Measurements from ENCODE around the gene METTL15.
"Not testable (repeated sequence)": the region's sequence is repeated elsewhere in the genome, so short reads cannot be mapped to it uniquely, and the experiment has no call there.

The METTL15 gene, protein sequence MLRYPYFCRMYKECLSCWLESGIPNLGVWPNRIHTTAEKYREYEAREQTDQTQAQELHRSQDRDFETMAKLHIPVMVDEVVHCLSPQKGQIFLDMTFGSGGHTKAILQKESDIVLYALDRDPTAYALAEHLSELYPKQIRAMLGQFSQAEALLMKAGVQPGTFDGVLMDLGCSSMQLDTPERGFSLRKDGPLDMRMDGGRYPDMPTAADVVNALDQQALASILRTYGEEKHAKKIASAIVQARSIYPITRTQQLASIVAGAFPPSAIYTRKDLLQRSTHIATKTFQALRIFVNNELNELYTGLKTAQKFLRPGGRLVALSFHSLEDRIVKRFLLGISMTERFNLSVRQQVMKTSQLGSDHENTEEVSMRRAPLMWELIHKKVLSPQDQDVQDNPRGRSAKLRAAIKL

DNA sequence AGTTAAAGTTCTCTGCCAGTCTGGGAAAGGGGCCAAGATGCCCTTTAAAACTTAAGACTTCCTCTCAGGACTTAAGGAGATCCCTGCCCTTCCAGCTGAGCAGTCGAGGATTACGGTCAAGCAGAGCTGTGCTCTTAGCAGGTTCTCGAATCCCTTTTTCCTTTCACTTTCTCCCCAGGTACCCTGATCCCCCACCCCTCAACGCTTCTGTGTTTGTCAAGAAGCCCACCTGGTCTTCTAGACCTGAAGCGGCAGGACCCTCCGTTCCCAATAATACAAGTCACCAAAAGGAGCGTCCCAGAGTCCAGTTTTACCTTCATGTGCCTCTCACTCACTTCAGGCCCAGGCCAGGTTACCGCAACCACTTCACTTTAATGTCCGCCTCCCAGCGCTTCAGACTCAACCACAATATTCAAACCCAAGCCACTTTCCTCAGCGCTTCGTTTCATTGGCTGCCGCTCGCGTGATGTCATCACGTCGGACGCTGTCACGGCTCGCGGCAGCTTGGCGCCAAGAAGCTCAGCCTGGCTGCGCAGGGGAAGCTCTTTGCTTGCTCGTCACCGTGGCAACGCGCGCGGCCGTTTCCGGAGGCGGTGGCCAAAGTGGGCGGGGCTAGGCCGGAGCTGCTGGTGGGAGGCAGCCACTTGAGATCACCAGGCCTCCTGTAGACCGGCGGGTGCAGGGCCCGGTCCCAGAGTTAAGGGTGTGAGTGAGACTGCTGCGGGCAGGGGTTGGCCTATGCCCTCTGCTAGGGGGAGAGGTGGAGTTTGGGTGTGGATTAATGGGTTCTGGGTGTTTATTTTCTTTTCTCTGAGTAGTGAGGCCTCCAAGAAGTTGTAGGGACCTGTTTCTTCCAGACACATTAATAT lies at the start of gene METTL15, which contains the start of gene KIF18A:
METTL15 (plus strand) TSS at position 639 of the 869 bp plus-strand sequence. CDS start 4,947 bp downstream, outside the sequence.
KIF18A (minus strand) TSS at position 407 of the 869 bp plus-strand sequence. CDS start 10,209 bp downstream, outside the sequence.
- DNase-seq: peak; percentile 99

DNA sequence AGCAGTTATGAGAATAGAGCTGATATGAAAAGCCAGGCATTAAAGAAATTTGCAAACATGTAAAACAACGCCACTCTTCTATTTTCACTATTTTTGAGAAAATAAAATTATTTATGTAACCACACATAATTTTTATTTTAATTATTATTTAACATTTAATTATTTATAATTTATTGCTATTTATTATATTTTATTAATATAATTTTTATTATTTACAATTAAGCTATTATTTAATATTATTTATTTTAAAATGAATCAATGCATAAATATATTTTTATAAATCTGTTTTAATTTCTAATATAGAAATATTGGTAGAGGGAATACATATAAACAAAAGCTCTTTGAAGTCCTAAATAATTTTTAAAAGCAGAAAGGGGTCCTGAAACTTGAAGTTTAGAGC lies 36.9 kb upstream of the METTL15 start:
- DNase-seq: no peak

DNA sequence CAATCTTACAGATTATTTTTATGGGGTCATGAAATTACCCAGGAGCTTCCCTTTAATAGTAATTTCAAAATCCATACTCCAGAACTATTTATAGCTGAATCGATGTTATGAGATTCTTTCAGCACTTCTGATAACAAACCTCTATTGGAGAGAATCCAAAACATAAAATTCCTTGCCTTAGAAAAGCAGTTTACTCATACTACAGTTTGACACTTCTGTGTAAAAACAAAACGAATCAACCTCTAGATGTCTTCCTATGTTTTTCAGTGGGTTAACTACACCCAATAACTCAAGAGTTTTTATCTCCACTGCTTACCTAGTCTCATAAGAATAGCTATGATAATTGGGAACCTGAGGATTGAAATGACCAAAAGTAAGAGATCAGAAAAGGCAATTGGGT lies 35.9 kb upstream of the METTL15 start:
- DNase-seq: no peak

DNA sequence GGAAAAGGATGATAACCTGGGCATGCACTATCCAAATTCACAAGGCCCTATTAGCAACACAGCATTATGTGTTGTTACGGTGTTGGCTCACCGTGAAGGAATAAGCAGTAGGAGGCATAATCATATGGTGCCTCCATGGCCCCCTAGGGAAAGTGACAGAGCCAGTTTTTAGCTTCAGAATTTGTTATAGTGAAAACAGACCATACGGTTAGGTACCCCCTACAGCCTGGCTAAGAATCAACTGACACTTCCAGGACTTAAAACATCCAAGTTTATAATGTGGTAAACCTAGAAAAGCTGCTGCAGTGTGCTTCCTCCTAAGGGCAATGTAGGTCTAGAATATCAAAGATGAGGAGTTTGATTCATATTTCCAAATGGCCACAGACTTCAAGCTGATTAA lies 30.7 kb upstream of the METTL15 start:
- no peak for DNase-seq

DNA sequence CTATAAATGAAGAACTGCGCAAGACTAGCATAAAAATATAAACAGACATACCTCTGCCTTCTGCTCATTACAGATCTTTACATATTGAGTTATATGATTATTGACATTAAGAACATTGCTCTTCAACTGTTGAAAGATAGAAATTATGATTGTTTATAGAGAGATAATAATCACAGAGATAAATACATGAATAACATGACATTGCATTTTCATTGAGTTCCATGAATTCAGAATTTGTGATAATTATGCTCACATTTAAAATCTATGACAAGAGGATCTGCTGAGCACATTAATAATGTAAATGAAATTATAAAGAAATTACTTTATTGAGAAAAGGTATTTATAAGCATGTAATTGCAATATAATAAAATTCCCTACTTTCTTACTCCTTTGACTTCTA lies 25.1 kb upstream of the METTL15 start:
- no peak for DNase-seq

DNA sequence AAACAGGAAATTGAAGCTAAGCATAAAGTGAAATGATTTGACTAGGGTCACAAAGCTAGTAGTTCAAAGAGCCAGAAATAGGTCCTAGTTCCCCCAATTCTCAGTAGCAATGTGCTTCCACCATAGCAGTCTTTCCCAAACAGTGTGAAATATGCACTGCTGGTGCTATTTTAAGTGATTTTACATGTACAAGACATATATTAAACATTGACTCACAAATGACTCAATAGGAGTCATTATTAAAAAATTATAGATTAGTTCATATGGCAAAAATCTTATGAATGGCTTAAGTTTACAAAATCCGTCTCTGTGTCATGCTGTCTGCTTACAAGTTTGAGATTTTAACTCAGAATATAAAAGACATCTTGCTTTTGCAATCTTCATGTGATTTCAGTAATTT lies 21.6 kb upstream of the METTL15 start:
- DNase-seq: no peak

DNA sequence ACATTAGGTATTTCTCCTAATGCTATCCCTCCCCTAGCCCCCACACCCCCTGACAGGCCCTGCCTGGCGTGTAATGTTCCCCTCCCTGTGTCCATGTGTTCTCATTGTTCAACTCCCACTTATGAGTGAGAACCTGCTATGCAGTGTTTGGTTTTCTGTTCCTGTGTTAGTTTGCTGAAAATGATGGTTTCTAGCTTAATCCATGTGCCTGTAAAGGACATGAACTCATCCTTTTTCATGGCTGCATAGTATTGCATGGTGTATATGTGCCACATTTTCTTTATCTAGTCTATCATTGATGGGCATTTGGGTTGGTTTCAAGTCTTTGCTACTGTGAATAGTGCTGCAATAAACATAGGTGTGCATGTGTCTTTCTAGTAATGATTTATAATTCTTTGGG lies 21.0 kb upstream of the METTL15 start:
- not testable (repeated sequence) for DNase-seq

DNA sequence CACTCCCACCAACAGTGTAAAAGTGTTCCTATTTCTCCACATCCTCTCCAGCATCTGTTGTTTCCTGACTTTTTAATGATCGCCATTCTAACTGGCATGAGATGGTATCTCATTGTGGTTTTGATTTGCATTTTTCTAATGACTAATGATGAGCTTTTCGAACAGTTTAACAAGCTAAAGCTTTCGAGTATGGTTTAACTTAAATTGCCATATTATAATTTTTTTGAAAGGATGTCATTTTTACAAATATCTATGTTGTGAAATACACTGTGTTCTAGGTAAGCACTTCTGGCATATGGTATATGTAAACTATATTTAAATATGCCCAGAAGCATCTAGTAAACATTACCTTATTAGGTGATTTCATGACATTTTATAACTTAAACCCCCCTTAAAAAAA lies 20.5 kb upstream of the METTL15 start:
- DNase-seq: not testable (repeated sequence)

DNA sequence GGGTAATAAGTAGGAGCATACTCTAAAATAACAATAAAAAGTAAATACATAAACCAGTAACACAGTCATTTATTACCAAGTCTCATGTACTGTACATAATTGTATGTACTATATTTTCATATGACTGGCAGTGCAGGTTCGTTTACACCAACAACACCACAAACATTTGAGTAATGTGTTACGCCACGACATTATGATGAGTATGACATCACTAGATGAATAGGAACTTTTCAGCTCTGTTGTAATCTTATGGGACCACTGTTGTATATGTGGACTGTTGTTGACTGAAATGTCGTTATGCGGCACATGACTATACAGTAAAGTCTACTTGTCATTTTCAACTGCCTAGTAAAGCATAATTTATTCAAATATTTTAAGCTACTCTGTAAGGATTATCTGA lies 18.8 kb upstream of the METTL15 start:
- no peak for DNase-seq

DNA sequence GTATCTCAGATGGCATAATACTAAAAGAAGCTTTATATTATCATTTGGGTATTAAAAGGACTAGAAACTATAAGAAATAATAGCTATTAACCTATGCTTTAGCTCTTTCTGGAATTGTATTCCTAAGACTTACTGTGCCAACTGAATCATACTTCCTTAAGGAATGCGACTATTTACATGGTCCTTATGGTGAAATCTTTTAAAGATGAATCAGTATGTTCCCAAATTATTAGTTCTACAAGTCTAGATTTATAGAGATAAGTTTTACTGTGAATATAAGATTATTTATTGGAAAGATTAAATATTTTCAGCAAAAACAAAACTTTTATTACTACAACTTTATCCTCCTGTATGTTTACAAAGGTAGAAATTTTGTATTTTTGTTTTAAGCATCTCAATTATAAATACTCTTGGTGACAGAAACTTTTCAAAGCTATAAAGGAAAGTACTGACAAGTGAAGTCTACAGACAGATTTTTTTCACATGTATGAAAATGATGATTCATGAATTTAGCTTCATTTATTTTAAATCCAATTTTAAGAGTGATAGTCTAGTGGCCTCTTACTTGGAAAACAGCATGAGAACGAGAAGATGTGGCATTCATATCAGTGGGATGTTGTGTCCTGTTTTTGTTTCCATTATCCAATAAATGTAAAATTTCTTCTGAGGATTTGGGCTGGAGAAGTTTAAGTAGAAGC lies 18.0 kb upstream of the METTL15 start:
- no peak for DNase-seq

DNA sequence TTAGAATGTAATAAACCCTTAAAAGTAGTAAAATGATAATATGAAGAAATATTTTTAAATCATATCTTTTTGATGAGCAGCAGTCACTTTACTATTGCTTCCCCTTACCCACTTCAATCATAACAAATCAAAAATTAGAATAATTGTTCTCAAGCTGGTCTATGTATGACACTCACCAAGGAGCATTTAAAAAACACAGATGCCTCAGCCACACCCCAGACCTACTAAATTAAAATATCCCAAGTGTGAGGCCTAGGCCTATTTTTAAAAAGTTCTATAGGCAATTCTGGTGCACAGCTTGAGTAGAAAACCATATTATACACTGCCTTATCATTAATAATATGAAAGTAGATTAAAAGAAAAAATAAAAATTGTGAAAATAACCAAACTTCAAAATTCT lies 15.4 kb upstream of the METTL15 start:
- no peak for DNase-seq

DNA sequence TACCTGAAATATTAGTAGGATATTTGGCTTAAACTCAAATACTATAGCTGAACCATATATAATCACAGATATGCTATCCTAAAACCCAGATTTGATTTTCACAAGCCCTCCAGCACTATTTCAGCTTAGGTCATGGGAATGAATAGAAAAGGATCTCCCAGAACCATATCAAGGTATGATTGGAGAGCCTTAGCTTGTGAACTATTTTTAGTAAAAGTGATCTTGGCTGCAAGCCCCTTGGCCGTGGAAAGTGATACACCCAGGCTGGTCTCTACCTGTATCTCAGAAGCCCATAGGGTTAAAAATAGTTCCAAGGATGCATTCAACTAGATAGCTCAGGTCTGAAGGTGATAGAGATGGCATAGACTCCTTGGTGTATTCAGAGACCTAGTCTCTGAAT lies 9.9 kb upstream of the METTL15 start:
- no peak for DNase-seq

DNA sequence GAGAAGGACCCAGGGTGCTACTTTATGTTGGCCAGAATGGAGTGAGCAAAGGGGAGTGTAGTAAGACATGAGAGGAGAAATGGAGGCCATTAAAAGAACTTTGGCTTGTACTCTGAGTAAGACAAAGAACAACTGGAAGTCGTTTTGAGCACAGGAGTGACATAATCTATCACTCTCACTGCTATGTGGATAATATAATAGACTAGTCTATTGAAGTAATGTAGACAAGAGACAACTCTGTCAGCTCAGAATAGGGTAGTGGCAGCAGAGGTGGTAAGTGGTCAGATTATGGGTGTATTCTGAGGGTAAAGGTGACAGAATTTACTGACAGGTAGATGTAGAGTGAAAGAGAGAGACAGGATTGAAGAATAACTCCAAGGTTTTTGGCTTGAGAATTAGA lies 8.5 kb upstream of the METTL15 start:
- DNase-seq: no peak

DNA sequence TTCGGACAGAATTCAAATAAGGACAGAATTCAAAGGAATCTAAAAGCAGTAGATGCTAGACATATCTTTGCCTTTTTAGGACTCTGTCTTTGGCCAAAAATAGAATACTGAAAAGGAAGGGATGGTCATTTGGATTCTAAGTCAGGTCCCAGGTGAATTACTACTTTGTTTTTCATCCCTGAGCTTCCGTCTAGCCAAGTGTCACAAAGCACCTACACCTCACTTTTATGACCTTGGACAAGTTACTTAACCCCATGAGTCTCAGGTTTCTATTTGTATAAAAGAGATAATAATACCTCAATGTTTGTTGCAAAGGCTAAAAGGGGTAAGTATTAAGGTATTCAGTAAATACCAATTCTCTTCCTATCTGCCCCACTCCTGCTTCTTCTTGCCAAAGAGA lies 7.5 kb upstream of the METTL15 start:
- DNase-seq: no peak

DNA sequence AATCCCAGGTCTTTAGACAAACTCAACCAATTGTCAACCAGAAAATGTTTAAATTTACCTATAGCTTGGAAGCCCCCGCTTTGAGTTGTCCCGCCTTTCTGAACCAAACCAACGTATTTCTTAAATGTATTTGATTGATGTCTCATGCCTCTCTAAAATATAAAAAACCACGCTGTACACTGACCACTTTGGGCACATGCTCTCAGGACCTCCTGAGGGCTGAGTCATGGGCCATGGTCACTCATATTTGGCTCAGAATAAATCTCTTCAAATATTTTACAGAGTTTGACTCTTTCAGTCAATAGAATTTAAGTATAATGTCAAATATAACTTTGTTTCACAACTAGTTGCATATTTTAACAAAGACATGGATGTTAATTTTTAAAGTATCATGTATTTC lies 5.9 kb upstream of the METTL15 start:
- not testable (repeated sequence) for DNase-seq

DNA sequence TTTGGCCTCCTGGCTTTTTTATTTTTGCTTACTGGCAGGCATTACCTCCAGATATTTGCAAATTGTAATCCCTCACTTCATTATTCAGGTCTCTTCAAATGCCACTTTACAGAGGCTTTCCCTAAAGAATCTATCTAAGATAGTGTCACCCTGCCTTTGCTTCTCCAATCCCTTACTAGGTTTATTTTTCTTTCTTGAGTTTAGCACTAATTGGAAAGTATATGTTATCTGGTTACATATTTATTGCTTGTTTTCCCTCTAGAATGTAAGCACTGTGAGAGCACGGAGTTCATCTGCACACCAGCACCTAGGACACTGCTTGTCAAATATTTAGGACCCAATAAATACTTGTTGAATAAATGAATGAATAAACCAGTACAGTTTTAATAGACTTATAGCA lies 3.8 kb upstream of the METTL15 start:
- no peak for DNase-seq

DNA sequence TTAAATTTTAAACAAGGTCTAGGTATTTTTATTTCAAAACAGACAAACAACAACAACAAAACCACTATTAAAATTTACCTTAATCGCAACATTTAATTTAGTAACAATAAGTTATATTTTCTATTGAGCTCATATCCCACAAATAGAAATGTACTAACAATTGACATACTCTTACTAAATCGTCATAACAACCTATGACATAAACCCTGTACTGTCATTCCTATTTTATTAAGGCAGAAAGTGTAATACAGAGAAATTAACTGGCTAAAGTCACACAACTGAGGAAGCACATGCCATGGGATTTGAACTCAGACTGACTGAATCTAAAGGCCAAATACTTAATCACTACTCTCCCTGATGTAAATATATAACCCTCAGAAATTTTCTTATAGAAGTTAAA lies 3.2 kb upstream of the METTL15 start:
- no peak for DNase-seq

DNA sequence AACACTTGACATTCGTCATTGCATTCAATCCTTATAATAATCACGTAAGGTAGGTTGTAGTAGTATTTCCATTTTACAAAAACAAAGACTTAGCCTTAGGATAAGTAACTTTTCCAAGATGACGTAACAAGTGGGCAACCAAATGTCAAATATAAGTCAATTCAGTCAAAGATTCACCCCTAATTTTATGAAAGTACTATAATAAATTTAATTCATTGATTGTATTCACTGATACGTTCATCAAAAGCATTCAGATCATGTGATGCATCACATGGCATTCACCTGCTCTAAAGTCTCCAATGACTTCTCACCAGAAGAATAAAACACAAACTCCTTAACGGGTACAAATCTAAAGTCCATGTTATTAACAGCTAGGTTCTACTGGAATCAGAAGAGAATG lies 2.3 kb upstream of the METTL15 start:
- no peak for DNase-seq

DNA sequence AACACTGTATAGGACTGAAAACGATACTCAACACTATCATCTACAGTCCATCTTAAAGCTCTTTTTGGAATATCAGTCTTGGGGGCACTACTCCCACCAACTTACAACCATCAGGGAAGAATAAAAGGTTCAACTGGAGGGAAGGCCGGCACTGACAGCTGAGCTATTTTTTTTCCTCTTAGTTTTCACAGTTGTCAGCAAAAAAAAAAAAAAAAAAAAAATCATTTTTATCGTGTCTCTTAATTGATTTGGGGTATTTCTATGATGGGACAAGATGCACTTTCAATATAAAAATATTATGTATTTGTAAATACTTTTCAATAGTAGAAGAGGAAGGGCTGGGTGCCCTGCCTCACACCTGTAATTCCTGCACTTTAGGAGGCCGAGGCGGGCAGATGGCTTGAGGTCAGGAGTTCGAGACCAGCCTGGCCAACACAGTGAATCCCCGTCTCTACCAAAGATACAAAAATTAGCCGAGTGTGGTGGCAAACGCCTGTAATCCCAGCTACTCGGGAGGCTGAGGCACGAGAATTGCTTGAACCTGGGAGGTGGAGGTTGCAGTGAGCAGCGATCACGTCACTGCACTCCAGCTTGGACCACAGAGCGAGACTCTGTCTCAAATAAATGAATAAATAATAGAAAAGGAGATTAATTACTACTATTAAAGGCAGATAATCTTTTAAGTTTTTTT lies 1.7 kb upstream of the METTL15 start:
- DNase-seq: no peak

DNA sequence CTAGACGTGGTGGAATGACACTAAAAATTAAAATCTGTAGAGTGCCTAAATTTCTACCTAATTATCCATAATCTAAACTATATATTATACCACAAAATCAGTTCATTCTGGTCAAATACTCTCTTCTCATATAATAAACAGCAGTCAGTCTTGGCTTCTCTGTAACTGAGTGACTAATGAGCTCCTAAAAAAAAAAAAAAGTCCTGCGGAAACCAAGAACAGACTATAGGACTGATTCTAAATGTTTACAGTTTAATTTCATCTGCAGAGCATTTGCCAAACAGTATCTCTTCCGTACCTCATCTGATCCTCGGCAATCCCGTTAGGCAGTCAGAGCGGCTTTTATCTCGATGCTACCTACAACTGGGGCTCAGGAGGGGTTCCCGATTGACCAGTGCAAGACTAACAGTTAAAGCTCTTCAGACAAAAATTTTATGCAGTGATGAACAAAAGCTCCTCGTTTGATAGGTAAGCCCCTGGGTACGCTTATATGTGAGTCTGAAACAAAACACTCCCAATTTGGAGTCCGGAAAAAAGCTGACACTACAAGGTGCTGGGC lies 918 bp upstream of the METTL15 start:
- DNase-seq: peak; percentile 13

DNA sequence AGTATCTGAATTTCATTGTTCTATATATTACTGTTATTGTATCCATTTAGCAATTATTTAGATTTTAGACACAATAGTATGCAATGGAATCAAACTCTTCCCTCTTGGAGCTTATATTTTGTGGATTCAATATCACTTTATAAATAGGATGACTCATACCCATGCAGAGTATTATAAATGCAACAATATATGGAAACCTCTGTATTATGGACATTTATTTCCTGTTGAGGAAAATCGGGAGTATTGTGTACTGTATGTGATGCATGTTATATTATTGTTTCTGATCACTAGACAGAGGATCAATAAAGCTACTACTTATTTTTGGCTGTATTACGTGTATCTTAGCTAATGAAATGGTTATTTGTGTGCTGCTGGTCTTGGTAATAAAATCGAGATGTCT lies 770 bp downstream of the METTL15 start:
- no peak for DNase-seq

DNA sequence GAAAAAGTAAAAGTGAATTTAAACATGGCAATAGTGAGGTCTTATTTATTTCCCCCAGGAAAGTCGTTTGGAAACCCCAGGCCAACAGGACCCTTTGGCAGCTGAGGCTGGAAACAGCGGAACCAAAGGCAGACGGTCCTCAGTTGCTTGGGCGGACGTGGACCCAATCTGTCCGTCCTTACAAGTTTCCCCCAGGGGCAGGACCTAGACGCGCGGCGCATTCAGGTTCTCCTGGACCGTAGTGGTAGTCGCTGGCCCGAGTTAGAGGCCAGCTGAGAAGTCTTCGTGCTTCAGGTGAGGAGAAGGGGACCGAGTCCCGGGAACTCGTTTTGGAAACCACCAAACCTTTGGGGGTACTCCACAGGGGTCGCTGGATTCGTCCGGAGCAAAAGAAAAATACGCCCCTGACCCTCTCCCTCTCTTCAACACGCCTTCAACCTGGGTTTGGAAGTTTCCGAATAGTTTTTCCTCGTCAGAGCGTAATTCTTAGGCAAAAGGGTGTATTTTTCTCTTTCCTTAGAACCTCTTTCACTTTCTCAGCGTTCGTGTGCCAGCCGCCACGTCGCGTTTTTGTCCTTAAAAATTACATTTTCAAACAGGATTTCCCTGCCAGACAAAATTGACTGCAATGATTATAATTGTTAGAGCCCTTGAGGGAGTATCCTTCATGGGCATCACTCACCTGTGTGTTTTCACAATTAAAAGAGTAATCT lies 2.1 kb downstream of the METTL15 start:
- DNase-seq: peak; percentile 68
